ENCODE results near the gene RAB38.

DNA sequence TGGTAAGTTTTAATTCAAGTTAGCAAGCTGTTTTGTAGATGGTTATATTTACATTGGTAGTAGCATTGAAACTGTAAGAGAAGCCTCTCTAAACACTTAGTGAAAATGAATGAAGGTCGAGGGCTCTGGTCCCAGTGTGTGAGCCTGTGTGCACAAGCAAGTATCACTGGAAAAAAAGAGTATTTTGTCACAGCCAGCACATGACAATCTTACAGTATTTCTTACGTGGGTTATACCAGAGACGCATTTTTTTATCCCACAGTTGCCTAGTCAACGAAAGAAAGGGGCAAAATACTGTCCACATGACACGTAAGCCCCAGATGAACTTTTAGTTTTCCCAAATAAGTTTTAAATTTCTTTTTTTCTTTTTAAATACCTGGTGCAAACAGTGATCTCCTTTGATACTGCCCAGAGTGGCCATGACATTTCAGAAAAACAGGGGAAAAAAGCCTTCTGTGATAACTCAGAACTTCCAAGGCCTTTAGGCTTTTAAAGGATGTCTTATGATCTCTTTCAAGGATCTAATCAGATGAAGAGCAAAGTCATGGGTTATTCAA is 23.5 kb downstream of the RAB38 start:
- TF ChIP-seq CTCF (IDR thresholded peaks at IDR 0.05) = no peak
- no peak for TF ChIP-seq POLR2A (IDR thresholded peaks at IDR 0.05)
- TF ChIP-seq POLR2AphosphoS5 (IDR thresholded peaks at IDR 0.05) = no peak
